OCI-LY3 (cell line): Measurements from ENCODE around the gene NPR3.

ENCODE experiments used
- H2AFZ ChIP-seq: fragments of 200-600, 300-600 bp; shearing (Covaris generic); 2 replicates; pipeline ENCODE4 v1.6.0; 2014; ENCODE audit warnings: antibody characterized with exemption, low read depth, low read length
- H3K27ac ChIP-seq: fragments of 200-600, 300-600 bp; sonication (generic); 2 replicates; pipeline ENCODE4 v1.5.1; 2014; ENCODE audit warnings: mild to moderate bottlenecking, low read length, moderate library complexity, mixed read lengths
- H3K27me3 ChIP-seq: fragments of 200-600, 300-600 bp; sonication (generic); 2 replicates; pipeline ENCODE4 v1.6.1; 2014; ENCODE audit warnings: low read depth, low read length, mixed read lengths
- H3K36me3 ChIP-seq: fragments of 200-600, 300-600 bp; sonication (generic); replicated peaks from 2 replicates; pipeline ENCODE3; 2014; ENCODE audit warnings: low read depth, low read length, mixed read lengths
- H3K4me1 ChIP-seq: fragments of 300-600, 200-600 bp; sonication (generic); 2 replicates; pipeline ENCODE4 v1.6.1; 2014; ENCODE audit warnings: low read length, mixed read lengths
- H3K4me2 ChIP-seq: fragments of 200-600, 300-600 bp; sonication (generic); 2 replicates; pipeline ENCODE4 v1.6.1; 2014; ENCODE audit warnings: low read length, mixed read lengths
- H3K4me3 ChIP-seq: fragments of 300-600, 200-600 bp; sonication (generic); 2 replicates; pipeline ENCODE4 v1.5.1; 2014; ENCODE audit warnings: antibody characterized with exemption, mild to moderate bottlenecking, low read length, moderate library complexity
- H3K79me2 ChIP-seq: fragments of 300-600, 200-600 bp; shearing (Covaris generic); 2 replicates; pipeline ENCODE4 v1.6.1; 2014; ENCODE audit warnings: mild to moderate bottlenecking, low read length, mixed read lengths
- H3K9ac ChIP-seq: fragments of 300-600, 200-600 bp; shearing (Covaris generic); 2 replicates; pipeline ENCODE4 v1.6.0; 2014; ENCODE audit warnings: mild to moderate bottlenecking, low read length, moderate library complexity
- H3K9me3 ChIP-seq: fragments of 200-600, 300-600 bp; shearing (Covaris generic); 2 replicates; pipeline ENCODE4 v1.6.1; 2014; ENCODE audit warnings: low read length, mixed read lengths; ENCODE audit not compliant: insufficient read depth
- H4K20me1 ChIP-seq: fragments of 200-600, 300-600 bp; sonication (generic); 2 replicates; pipeline ENCODE4 v1.6.1; 2016; ENCODE audit warnings: low read length, mixed read lengths; ENCODE audit not compliant: insufficient read depth
- EZH2phosphoT487 ChIP-seq: fragments of 200-600 bp; shearing (Covaris generic); IDR thresholded peaks from 2 replicates; pipeline ENCODE4 v1.6.1; 2018; ENCODE audit warnings: antibody characterized with exemption, mixed run types, low read depth
- TF ChIP-seq, protein P1 (sequence below): fragments of 200-600, 300-600 bp; sonication (generic); IDR thresholded peaks from 2 replicates; pipeline ENCODE4 v1.5.1; 2014; ENCODE audit warnings: antibody characterized with exemption, low read length, low read depth

NPR3 gene

DNA sequence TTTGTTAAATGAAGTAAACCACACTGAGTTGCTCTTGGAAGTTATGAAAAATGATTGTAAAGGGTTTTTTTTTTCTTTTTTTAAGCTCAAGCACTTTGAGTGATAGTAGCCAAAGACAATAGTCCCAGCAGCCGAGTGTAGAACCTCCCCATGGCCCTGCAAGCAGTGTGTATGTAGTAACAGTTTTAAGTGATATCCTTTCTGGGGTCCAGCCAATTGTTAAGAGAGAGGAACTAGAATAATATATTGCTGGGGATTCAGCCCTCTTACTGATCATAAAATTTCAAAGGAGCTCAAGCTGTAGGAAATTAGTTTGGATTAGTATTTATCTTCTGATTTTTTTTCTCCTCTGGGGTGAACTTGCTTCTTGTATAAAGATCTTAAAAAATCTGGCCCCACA, 43.2 kb downstream of the NPR3 start:
- Histone ChIP-seq H3K79me2 (no peaks in the 10 kb centered on the region), H3K4me3 (no peak overlapping the region), H3K27me3 (no peaks in the 10 kb centered on the region), H4K20me1 (no peaks in the 10 kb centered on the region), H3K9ac (no peak overlapping the region), H3K4me1 (no peaks in the 10 kb centered on the region), H3K27ac (no peak overlapping the region), H2AFZ (no peak overlapping the region), H3K9me3 (no peaks in the 10 kb centered on the region), H3K36me3 (no peaks in the 10 kb centered on the region), H3K4me2 (no peak overlapping the region)
- TF ChIP-seq, protein P1, sequence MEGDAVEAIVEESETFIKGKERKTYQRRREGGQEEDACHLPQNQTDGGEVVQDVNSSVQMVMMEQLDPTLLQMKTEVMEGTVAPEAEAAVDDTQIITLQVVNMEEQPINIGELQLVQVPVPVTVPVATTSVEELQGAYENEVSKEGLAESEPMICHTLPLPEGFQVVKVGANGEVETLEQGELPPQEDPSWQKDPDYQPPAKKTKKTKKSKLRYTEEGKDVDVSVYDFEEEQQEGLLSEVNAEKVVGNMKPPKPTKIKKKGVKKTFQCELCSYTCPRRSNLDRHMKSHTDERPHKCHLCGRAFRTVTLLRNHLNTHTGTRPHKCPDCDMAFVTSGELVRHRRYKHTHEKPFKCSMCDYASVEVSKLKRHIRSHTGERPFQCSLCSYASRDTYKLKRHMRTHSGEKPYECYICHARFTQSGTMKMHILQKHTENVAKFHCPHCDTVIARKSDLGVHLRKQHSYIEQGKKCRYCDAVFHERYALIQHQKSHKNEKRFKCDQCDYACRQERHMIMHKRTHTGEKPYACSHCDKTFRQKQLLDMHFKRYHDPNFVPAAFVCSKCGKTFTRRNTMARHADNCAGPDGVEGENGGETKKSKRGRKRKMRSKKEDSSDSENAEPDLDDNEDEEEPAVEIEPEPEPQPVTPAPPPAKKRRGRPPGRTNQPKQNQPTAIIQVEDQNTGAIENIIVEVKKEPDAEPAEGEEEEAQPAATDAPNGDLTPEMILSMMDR, result no peak
- no peak for TF ChIP-seq EZH2phosphoT487

DNA sequence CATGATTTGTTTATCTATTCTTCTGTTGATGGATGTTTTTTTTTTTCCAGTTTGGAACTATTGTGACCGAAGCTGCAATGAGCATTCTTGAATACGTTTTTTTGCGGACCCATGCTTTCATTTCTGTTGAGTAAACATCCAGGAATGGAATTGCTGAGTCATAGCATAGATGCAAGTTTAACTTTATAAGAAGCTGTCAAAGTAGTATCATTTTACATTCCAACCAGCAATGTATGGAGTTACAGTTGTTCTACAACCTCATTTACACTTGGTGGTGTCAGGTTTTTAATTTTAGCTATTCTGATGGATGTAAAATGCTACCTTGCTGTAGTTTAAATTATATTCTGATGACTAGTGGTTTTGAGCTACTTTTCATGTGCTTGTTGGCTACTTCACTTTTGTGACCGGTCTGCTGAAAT, 49.0 kb downstream of the NPR3 start:
- H2AFZ ChIP-seq, result no peak overlapping the region

DNA sequence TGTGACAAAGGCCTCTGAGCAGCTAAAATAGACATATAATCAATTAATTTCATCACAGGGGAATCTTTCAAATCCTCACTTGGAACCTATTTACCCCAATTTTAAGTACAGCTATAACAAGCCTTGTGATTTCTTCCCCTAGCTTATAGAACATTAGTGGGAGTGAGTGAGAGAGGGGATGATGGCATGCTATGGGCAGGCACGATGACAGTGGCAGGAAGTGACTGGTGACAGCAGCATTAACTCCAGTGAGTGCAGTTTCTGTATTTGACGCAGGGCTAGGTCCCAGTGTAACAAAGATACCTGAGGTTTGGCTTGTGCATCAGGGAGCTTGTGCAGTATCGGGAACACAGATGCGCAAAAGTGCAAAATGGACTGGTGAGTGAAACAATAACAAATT, 54.1 kb downstream of the NPR3 start:
- Histone ChIP-seq H2AFZ (no peak overlapping the region), H4K20me1 (no peaks in the 10 kb centered on the region), H3K4me1 (no peaks in the 10 kb centered on the region), H3K27me3 (no peaks in the 10 kb centered on the region), H3K79me2 (no peaks in the 10 kb centered on the region), H3K9me3 (no peaks in the 10 kb centered on the region), H3K4me3 (no peak overlapping the region), H3K9ac (no peak overlapping the region), H3K36me3 (no peaks in the 10 kb centered on the region), H3K4me2 (no peak overlapping the region), H3K27ac (no peak overlapping the region)
- no peak for TF ChIP-seq EZH2phosphoT487
- TF ChIP-seq, protein P1, result no peak

More for the DNA sequence above, 49.0 kb downstream of the NPR3 start:
- Histone ChIP-seq H3K27ac (no peak overlapping the region), H3K36me3 (no peaks in the 10 kb centered on the region), H3K79me2 (no peaks in the 10 kb centered on the region), H3K27me3 (no peaks in the 10 kb centered on the region), H3K4me1 (no peaks in the 10 kb centered on the region), H3K4me3 (no peak overlapping the region), H3K9ac (no peak overlapping the region), H3K9me3 (no peaks in the 10 kb centered on the region), H3K4me2 (no peak overlapping the region), H4K20me1 (no peaks in the 10 kb centered on the region)
- no peak for TF ChIP-seq EZH2phosphoT487
- TF ChIP-seq, protein P1, result no peak

DNA sequence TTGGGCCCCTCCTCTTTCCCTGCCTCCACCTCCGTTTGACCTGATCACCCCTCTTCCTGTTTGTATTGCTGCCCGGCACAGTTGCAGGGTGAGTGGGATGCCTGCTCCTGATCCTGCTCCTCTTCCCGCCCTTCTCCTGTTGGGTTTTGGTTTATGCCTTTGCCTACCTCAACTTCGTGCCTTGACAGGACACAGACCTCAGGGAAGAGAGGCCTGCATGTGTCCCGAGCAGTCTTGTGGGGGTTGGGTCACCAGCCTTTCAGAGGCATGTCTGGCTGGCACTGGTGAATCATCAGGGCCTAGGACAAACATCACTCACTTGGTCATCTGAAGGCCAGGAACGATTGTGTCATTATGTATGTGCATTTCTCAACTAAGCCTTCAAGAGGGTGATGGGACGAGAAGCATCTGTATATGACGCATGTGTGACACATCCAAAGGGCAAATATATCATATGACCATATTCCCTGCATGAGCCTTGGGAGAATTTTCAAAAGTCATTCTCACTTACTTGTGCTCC, 56.9 kb downstream of the NPR3 start:
- Histone ChIP-seq H2AFZ (no peak overlapping the region), H3K4me1 (peaks cover 13% of the 10 kb centered on the region), H3K27ac (no peak overlapping the region), H4K20me1 (no peaks in the 10 kb centered on the region), H3K9me3 (no peaks in the 10 kb centered on the region), H3K4me2 (no peak overlapping the region), H3K27me3 (peaks cover 3% of the 10 kb centered on the region; the same call in 1 of the 2 replicates), H3K4me3 (no peak overlapping the region), H3K9ac (no peak overlapping the region), H3K36me3 (no peaks in the 10 kb centered on the region), H3K79me2 (no peaks in the 10 kb centered on the region)
- TF ChIP-seq, protein P1, result no peak
- TF ChIP-seq EZH2phosphoT487, result no peak
